ENCODE measurements around the gene INTS11. TPM values are rescaled to one million over a fixed set of nuclear protein-coding genes. Genes with fewer than 3 reads are reported as not detected.

INTS11 gene
- total RNA-seq, 2 donors from 2014 or later, result 97.3 to 178 TPM

- no peak overlapping the region for H3K4me3 ChIP-seq
- intact Hi-C loops (cut with DNase I), result no loop called here
- no peaks in the 10 kb centered on the region for H3K27me3 ChIP-seq (replicated peaks; ENCODE audit: insufficient read depth)
- H3K27ac ChIP-seq, result no peak overlapping the region
- peaks cover 2 to 11% of the 10 kb centered on the region in 2 donors for H3K36me3 ChIP-seq
- DNase-seq (ENCODE audit: low spot score), result no peak
- WGBS, result 89% methylated on average over 23 of the region's 23 CpGs
- H3K9me3 ChIP-seq, result no peaks in the 10 kb centered on the region
- H3K4me1 ChIP-seq (replicated peaks), result no peaks in the 10 kb centered on the region
- no peak for TF ChIP-seq POLR2AphosphoS5 (IDR thresholded peaks at IDR 0.05)
- TF ChIP-seq CTCF (IDR thresholded peaks at IDR 0.05), result no peak
- TF ChIP-seq POLR2A (IDR thresholded peaks at IDR 0.05), result no peak
Measured at GRCh38 chr1:1340185-1340584, 15.7 kb upstream of the INTS11 start.

GRCh38 chr1:1338278-1338677, 13.8 kb upstream of the INTS11 start:
- TF ChIP-seq POLR2AphosphoS5 (IDR thresholded peaks at IDR 0.05) (no peak), CTCF (IDR thresholded peaks at IDR 0.05) (no peak), POLR2A (IDR thresholded peaks at IDR 0.05) (no peak)
- WGBS, result 94% methylated on average over 35 of the region's 36 CpGs
- peaks cover 2 to 11% of the 10 kb centered on the region in 2 donors for H3K36me3 ChIP-seq
- H3K27ac ChIP-seq, result no peak overlapping the region
- no peaks in the 10 kb centered on the region for H3K4me1 ChIP-seq (replicated peaks)
- no peak overlapping the region for H3K4me3 ChIP-seq
- DNase-seq (ENCODE audit: low spot score), result no peak
- intact Hi-C loops (cut with DNase I), result no loop called here
- H3K27me3 ChIP-seq (replicated peaks; ENCODE audit: insufficient read depth), result no peaks in the 10 kb centered on the region
- no peaks in the 10 kb centered on the region for H3K9me3 ChIP-seq

GRCh38 chr1:1337793-1338147, 13.3 kb upstream of the INTS11 start:
- Histone ChIP-seq H3K27me3 (replicated peaks; ENCODE audit: insufficient read depth) (no peaks in the 10 kb centered on the region), H3K36me3 (peaks cover 2 to 11% of the 10 kb centered on the region in 2 donors), H3K4me3 (no peak overlapping the region), H3K27ac (no peak overlapping the region), H3K4me1 (replicated peaks) (no peaks in the 10 kb centered on the region), H3K9me3 (no peaks in the 10 kb centered on the region)
- 72% methylated on average over 18 of the region's 18 CpGs for WGBS
- intact Hi-C loops (cut with DNase I), result no loop called here
- TF ChIP-seq CTCF (IDR thresholded peaks at IDR 0.05), result no peak
- TF ChIP-seq POLR2A (IDR thresholded peaks at IDR 0.05), result no peak
- no peak for TF ChIP-seq POLR2AphosphoS5 (IDR thresholded peaks at IDR 0.05)
- no peak for DNase-seq (ENCODE audit: low spot score)

GRCh38 chr1:1336931-1337792, 12.7 kb upstream of the INTS11 start:
- intact Hi-C loops (cut with DNase I), result no loop called here
- H3K27ac ChIP-seq, result no peak overlapping the region
- no peaks in the 10 kb centered on the region for H3K27me3 ChIP-seq (replicated peaks; ENCODE audit: insufficient read depth)
- TF ChIP-seq POLR2A (IDR thresholded peaks at IDR 0.05), result no peak
- no peak for TF ChIP-seq CTCF (IDR thresholded peaks at IDR 0.05)
- TF ChIP-seq POLR2AphosphoS5 (IDR thresholded peaks at IDR 0.05), result no peak
- H3K4me1 ChIP-seq (replicated peaks), result no peaks in the 10 kb centered on the region
- H3K36me3 ChIP-seq, result peaks cover 2 to 11% of the 10 kb centered on the region in 2 donors
- no peak overlapping the region for H3K4me3 ChIP-seq
- no peaks in the 10 kb centered on the region for H3K9me3 ChIP-seq
- DNase-seq (ENCODE audit: low spot score), result no peak
- 94% methylated on average over 29 of the region's 32 CpGs for WGBS

GRCh38 chr1:1336446-1336845, 12.0 kb upstream of the INTS11 start:
- Histone ChIP-seq H3K27ac (no peak overlapping the region), H3K9me3 (no peaks in the 10 kb centered on the region), H3K36me3 (peaks cover 2 to 6% of the 10 kb centered on the region in 2 donors), H3K4me1 (replicated peaks) (no peaks in the 10 kb centered on the region), H3K4me3 (no peak overlapping the region), H3K27me3 (replicated peaks; ENCODE audit: insufficient read depth) (no peaks in the 10 kb centered on the region)
- no peak for DNase-seq (ENCODE audit: low spot score)
- TF ChIP-seq POLR2AphosphoS5 (IDR thresholded peaks at IDR 0.05), result no peak
- no peak for TF ChIP-seq CTCF (IDR thresholded peaks at IDR 0.05)
- TF ChIP-seq POLR2A (IDR thresholded peaks at IDR 0.05), result no peak
- 89% methylated on average over 25 of the region's 26 CpGs for WGBS
- intact Hi-C loops (cut with DNase I), result no loop called here

Data from prostate gland (tissue), 2 donors.